H1 (cell line): ENCODE results near the gene SPTAN1. TPM values are rescaled to one million over a fixed set of nuclear protein-coding genes. Genes with fewer than 3 reads are reported as not detected.
"Not testable (repeated sequence)": the region's sequence is repeated elsewhere in the genome, so short reads cannot be mapped to it uniquely, and the experiment has no call there.

ENCODE experiments used
- CTCF ChIA-PET: fragments of 300-600 bp; sonication (Branson Sonifier 250); formaldehyde crosslinking; loops from one replicate; lab custom pipeline; 2021; ENCODE audit not compliant: partially characterized antibody; lab: Charles Lee
- POLR2A ChIA-PET: fragments of 300-600 bp; sonication (Branson Sonifier 250); formaldehyde crosslinking; loops from one replicate; lab custom pipeline; 2021; ENCODE audit warnings: inconsistent platforms; ENCODE audit not compliant: partially characterized antibody; lab: Charles Lee
- DNase-seq, 2 experiments: peaks; one replicate each; pipeline versions ENCODE4 v3.0.0 to v3.0.0-alpha.2; 2010 to 2022; ENCODE audit warnings: low spot score in 2 of 2, low read depth in 1 of 2, mixed read lengths in 1 of 2
- FAIRE-seq: peaks from 2 replicates; lab custom pipeline; 2011; peaks lifted over from hg19 to GRCh38; lab: Jason Lieb, UNC
- H2AFZ ChIP-seq: 2 replicates; pipeline ENCODE4 v1.8.1; 2012; ENCODE audit warnings: low read length, inconsistent platforms
- H2AK5ac ChIP-seq: 2 replicates; pipeline ENCODE4 v1.6.1; 2013; ENCODE audit warnings: low read depth, low read length
- H2BK120ac ChIP-seq: replicated peaks from 2 replicates; pipeline ENCODE3; 2013; ENCODE audit warnings: low read depth, low read length, inconsistent platforms
- H2BK12ac ChIP-seq: 2 replicates; pipeline ENCODE4 v1.6.1; 2013; ENCODE audit warnings: low read depth, low read length
- H2BK15ac ChIP-seq: 2 replicates; pipeline ENCODE4 v1.6.1; 2013; ENCODE audit warnings: low read length
- H2BK20ac ChIP-seq: 2 replicates; pipeline ENCODE4 v1.6.1; 2013; ENCODE audit warnings: low read length
- H2BK5ac ChIP-seq: 2 replicates; pipeline ENCODE4 v1.6.1; 2013; ENCODE audit warnings: low read depth, low read length
- H3K14ac ChIP-seq: 2 replicates; pipeline ENCODE4 v1.6.1; 2013; ENCODE audit warnings: inconsistent platforms; ENCODE audit not compliant: insufficient read length
- H3K18ac ChIP-seq: 2 replicates; pipeline ENCODE4 v1.6.1; 2013; ENCODE audit warnings: low read length; ENCODE audit errors: extremely low read depth
- H3K23ac ChIP-seq: 2 replicates; pipeline ENCODE4 v1.6.1; 2013; ENCODE audit warnings: inconsistent platforms; ENCODE audit not compliant: insufficient read length
- H3K23me2 ChIP-seq: 2 replicates; pipeline ENCODE4 v1.6.1; 2013; ENCODE audit warnings: low read depth, low read length
- H3K27ac ChIP-seq: 2 replicates; pipeline ENCODE4 v1.6.1; 2011; ENCODE audit warnings: low read depth, low read length, inconsistent platforms
- H3K27me3 ChIP-seq, 4 experiments: replicated peaks in 1 of 4; 1 replicate in 1 of 4; 2 replicates in 3 of 4; pipeline versions ENCODE4 v1.6.1 to v1.8.1; 2011 to 2013; ENCODE audit warnings: low read length in 3 of 4, mild to moderate bottlenecking in 3 of 4, inconsistent platforms in 2 of 4, mixed read lengths in 2 of 4, moderate library complexity in 1 of 4; ENCODE audit not compliant: control insufficient read depth in 3 of 4, insufficient read depth in 3 of 4; ENCODE audit errors: extremely low read depth in 1 of 4
- H3K36me3 ChIP-seq, 4 experiments: 2 replicates each; pipeline versions ENCODE4 v1.6.1 to v1.8.1; 2011 to 2013; ENCODE audit warnings: mild to moderate bottlenecking in 4 of 4, low read length in 3 of 4, moderate library complexity in 2 of 4, control low read depth in 1 of 4, inconsistent platforms in 1 of 4; ENCODE audit not compliant: insufficient read depth in 4 of 4, control insufficient read depth in 2 of 4
- H3K4ac ChIP-seq: replicated peaks from 2 replicates; pipeline ENCODE3; 2013; ENCODE audit warnings: low read length, low read depth, mixed read lengths, inconsistent platforms; ENCODE audit not compliant: insufficient read length
- H3K4me1 ChIP-seq, 4 experiments: replicated peaks in 1 of 4; 1 replicate in 1 of 4; 2 replicates in 3 of 4; pipeline versions ENCODE4 v1.6.1 to v1.8.1; 2011 to 2013; ENCODE audit warnings: low read length in 3 of 4, inconsistent platforms in 2 of 4, mixed read lengths in 1 of 4; ENCODE audit not compliant: insufficient read depth in 4 of 4, control insufficient read depth in 3 of 4
- H3K4me2 ChIP-seq, 2 experiments: 2 replicates each; pipeline versions ENCODE4 v1.6.1 to v1.8.1; 2011 to 2013; ENCODE audit warnings: low read depth in 2 of 2, low read length in 2 of 2, control low read depth in 1 of 2, inconsistent platforms in 1 of 2, mild to moderate bottlenecking in 1 of 2; ENCODE audit not compliant: insufficient read depth in 1 of 2
- H3K4me3 ChIP-seq, 4 experiments: fragments of 200-600, 300-600 bp in 1 of 4; sonication (generic), shearing (Covaris generic), sonication (Bioruptor Twin) in 1 of 4; 2 replicates each; pipeline versions ENCODE4 v1.5.1 to v1.8.1; 2011 to 2016; ENCODE audit warnings: low read length in 4 of 4, low read depth in 3 of 4, control low read depth in 2 of 4, inconsistent platforms in 2 of 4, mild to moderate bottlenecking in 2 of 4, mixed read lengths in 1 of 4, moderate library complexity in 1 of 4; ENCODE audit not compliant: insufficient read depth in 2 of 4; ENCODE audit errors: extremely low read depth in 1 of 4
- H3K56ac ChIP-seq: replicated peaks from 2 replicates; pipeline ENCODE3; 2013; ENCODE audit warnings: low read depth, mild to moderate bottlenecking, mixed read lengths, low read length, inconsistent platforms; ENCODE audit not compliant: insufficient read length
- H3K79me1 ChIP-seq: 2 replicates; pipeline ENCODE4 v1.6.1; 2013; ENCODE audit warnings: low read depth, low read length, control low read depth
- H3K79me2 ChIP-seq, 2 experiments: 2 replicates each; pipeline versions ENCODE4 v1.6.1 to v1.8.1; 2012 to 2013; ENCODE audit warnings: low read length in 2 of 2, mild to moderate bottlenecking in 2 of 2, inconsistent platforms in 1 of 2; ENCODE audit not compliant: insufficient read depth in 2 of 2, control insufficient read depth in 1 of 2
- H3K9ac ChIP-seq, 4 experiments: replicated peaks in 1 of 4; 1 replicate in 1 of 4; 2 replicates in 3 of 4; pipeline versions ENCODE4 v1.6.1 to v1.8.1; 2011 to 2013; ENCODE audit warnings: low read depth in 3 of 4, low read length in 3 of 4, control low read depth in 2 of 4, mild to moderate bottlenecking in 2 of 4, moderate library complexity in 2 of 4, inconsistent platforms in 1 of 4; ENCODE audit errors: extremely low read depth in 1 of 4
- H3K9me3 ChIP-seq, 2 experiments: 2 replicates each; pipeline versions ENCODE4 v1.6.1 to v1.8.1; 2012 to 2013; ENCODE audit warnings: mild to moderate bottlenecking in 2 of 2, moderate library complexity in 2 of 2, control low read depth in 1 of 2, inconsistent platforms in 1 of 2, low read depth in 1 of 2, low read length in 1 of 2, mixed read lengths in 1 of 2; ENCODE audit not compliant: insufficient read depth in 2 of 2
- H4K20me1 ChIP-seq, 2 experiments: replicated peaks in 1 of 2; 2 replicates each; pipeline versions ENCODE3 to v1.8.1; 2011 to 2013; ENCODE audit warnings: inconsistent platforms in 2 of 2, low read length in 2 of 2, mild to moderate bottlenecking in 1 of 2; ENCODE audit not compliant: insufficient read depth in 2 of 2, control insufficient read depth in 1 of 2
- H4K5ac ChIP-seq: 2 replicates; pipeline ENCODE4 v1.6.1; 2013; ENCODE audit warnings: low read length, low read depth, mixed read lengths, inconsistent platforms; ENCODE audit not compliant: insufficient read length
- H4K8ac ChIP-seq: 2 replicates; pipeline ENCODE4 v1.8.0; 2013; ENCODE audit warnings: mild to moderate bottlenecking, moderate library complexity, low read length, inconsistent platforms; ENCODE audit not compliant: insufficient read depth; ENCODE audit errors: extremely low read depth
- H4K91ac ChIP-seq: replicated peaks from 2 replicates; pipeline ENCODE3; 2013; ENCODE audit warnings: low read length, mixed read lengths, inconsistent platforms; ENCODE audit not compliant: insufficient read length
- WGBS, 2 experiments: shearing (Covaris generic) in 1 of 2; methylation state at CpG; one replicate each; pipeline versions ENCODE4 v1.1.6 to v1.1.7; 2013 to 2015; ENCODE audit warnings: low lambda C conversion rate in 2 of 2, mixed read lengths in 2 of 2, inconsistent platforms in 1 of 2, low coverage in 1 of 2, missing lambda C conversion rate in 1 of 2; ENCODE audit not compliant: insufficient replicate concordance in 2 of 2, insufficient coverage in 1 of 2, insufficient read length in 1 of 2; ENCODE audit errors: extremely low coverage in 1 of 2, missing lambda C conversion rate in 1 of 2; 5-methylcytosine and 5-hydroxymethylcytosine counted together
- polyA plus RNA-seq, 7 experiments: library from polyadenylated mRNA; depleted of rRNA in 3 of 7; stranded (reverse) in 5 of 7; unstranded in 2 of 7; fragments of >200 nt in 5 of 7; fragments of 200-250 nt in 2 of 7; gene quantifications; 1 replicate in 5 of 7; 2 replicates in 1 of 7; 4 replicates in 1 of 7; pipeline versions ENCODE4 v1.2.1 to v1.2.3, GENCODE V29; 2011 to 2013; ENCODE audit warnings: missing spikeins in 2 of 7, mixed read lengths in 2 of 7
- total RNA-seq: library from RNA; stranded (reverse); fragmentation: NEBNext Ultra II Directional; extraction: Animal tissue kit (Norgen Biotek cat#: 25700); gene quantifications from 2 replicates; pipeline ENCODE4 v1.2.1, GENCODE V29; 2021

The SPTAN1 gene
- total and polyA plus RNA-seq, 2 of the 8 experiments (the other 6 are each of a cell fraction or from before 2014, with no cell fraction given), result 182 to 216 TPM

DNA sequence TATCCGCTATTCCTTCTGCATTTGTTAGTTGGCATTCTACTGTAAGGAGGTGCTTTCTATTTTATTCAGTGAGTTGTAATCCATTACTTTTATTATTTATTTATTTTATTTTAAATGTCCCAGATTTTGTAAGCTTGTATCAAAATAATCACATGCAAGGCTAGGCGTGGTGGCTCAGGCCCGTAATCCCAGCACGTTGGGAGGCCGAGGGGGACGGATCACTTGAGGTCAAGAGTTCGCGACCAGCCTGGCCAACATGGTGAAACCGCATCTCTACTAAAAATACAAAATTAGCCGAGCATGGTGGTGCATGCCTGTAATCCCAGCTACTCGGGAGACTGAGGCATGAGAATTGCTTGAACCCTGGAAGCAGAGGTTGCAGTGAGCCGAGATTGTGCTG is 46.5 kb upstream of the SPTAN1 start:
- H2BK120ac ChIP-seq, result not testable (repeated sequence)

More for the DNA sequence above, 46.5 kb upstream of the SPTAN1 start:
- H3K14ac ChIP-seq, H3K36me3 ChIP-seq, H3K23me2 ChIP-seq, H3K56ac ChIP-seq, H3K9me3 ChIP-seq, H3K18ac ChIP-seq, H2AK5ac ChIP-seq, H3K9ac ChIP-seq, H4K20me1 ChIP-seq, FAIRE-seq, H3K4me1 ChIP-seq, H2BK5ac ChIP-seq, H2BK15ac ChIP-seq, H3K27me3 ChIP-seq, POLR2A ChIA-PET, H2BK20ac ChIP-seq, H4K91ac ChIP-seq, H3K23ac ChIP-seq, H3K79me2 ChIP-seq, H4K8ac ChIP-seq, H3K79me1 ChIP-seq, H3K4ac ChIP-seq, H3K4me3 ChIP-seq, H2AFZ ChIP-seq, H4K5ac ChIP-seq, H2BK12ac ChIP-seq, DNase-seq, H3K27ac ChIP-seq: not testable (repeated sequence)
- peak overlapping the region; percentile 90 to 92; a peak in 2 of 4 replicates for H3K4me2 ChIP-seq
- 90% methylated on average over 12 of the region's 12 CpGs; no CpG with 5 or more reads in 1 of the 2 experiments for WGBS, 2 experiments
- CTCF ChIA-PET, result interaction anchor here (1.0 kb wide), 1 partner anchor 53 kb away, joined by 4 read pairs; no protein-coding TSS in a partner anchor
